HepG2 (cell line): ENCODE measurements around the gene KRT3. TPM values are rescaled to one million over a fixed set of nuclear protein-coding genes. Genes with fewer than 3 reads are reported as not detected.

Experiments used
- ATAC-seq: fragments of 200-7000 bp; cut with Tn5 transposase; 3 replicates; pipeline ENCODE4 v1.9.1; 2020; ENCODE audit warnings: mild to moderate bottlenecking, moderate library complexity
- BruUV-seq: library from RNA; stranded (reverse); fragments of 400-500 nt; replicated peaks from 2 replicates; lab custom pipeline; 2021; lab: Mats Ljungman, UMichigan
- CTCF ChIA-PET: fragments of 300-600 bp; formaldehyde crosslinking; extraction: SDS; loops from one replicate; lab custom pipeline; 2021; ENCODE audit warnings: low total read pairs, inconsistent platforms, low intra/inter-chr PET ratio; lab: Yijun Ruan, JAX
- POLR2A ChIA-PET: fragments of 350-600 bp; sonication (Branson Sonifier 250); formaldehyde crosslinking; loops from one replicate; lab custom pipeline; 2020; ENCODE audit warnings: antibody characterized with exemption, inconsistent platforms; lab: Yijun Ruan, JAX
- DNase-seq: peaks from one replicate; pipeline ENCODE4 v3.0.0-alpha.2; 2015; ENCODE audit warnings: low spot score
- FAIRE-seq: peaks from 3 replicates; lab custom pipeline; 2011; peaks lifted over from hg19 to GRCh38; lab: Jason Lieb, UNC
- H2AFZ ChIP-seq: one replicate; pipeline ENCODE4 v1.6.1; 2011; ENCODE audit warnings: low read length, inconsistent platforms
- H3K27ac ChIP-seq: fragments of 300-600 bp; 3 replicates; pipeline ENCODE4 v1.8.0; 2011; ENCODE audit warnings: mixed run types, mild to moderate bottlenecking, mixed read lengths, low read length, inconsistent platforms; ENCODE audit not compliant: insufficient read depth; ENCODE audit errors: extremely low read length
- H3K27me3 ChIP-seq, 2 experiments: fragments of 200-600 bp in 1 of 2; 2 replicates in 1 of 2; 3 replicates in 1 of 2; pipeline versions ENCODE4 v1.6.0 to v1.8.0; 2011; ENCODE audit warnings: low read length in 2 of 2, mild to moderate bottlenecking in 2 of 2, moderate library complexity in 2 of 2, inconsistent platforms in 1 of 2; ENCODE audit not compliant: insufficient read depth in 2 of 2, control insufficient read depth in 1 of 2
- H3K36me3 ChIP-seq, 2 experiments: fragments of 200-600 bp in 1 of 2; replicated peaks in 1 of 2; 2 replicates in 1 of 2; 3 replicates in 1 of 2; pipeline versions ENCODE4 v1.5.1 to v1.8.0; 2011; ENCODE audit warnings: low read length in 2 of 2, inconsistent platforms in 1 of 2; ENCODE audit not compliant: insufficient read depth in 2 of 2, control insufficient read depth in 1 of 2
- H3K4me1 ChIP-seq: 2 replicates; pipeline ENCODE4 v1.5.1; 2012; ENCODE audit warnings: low read length, inconsistent platforms; ENCODE audit not compliant: insufficient read depth
- H3K4me2 ChIP-seq: 2 replicates; pipeline ENCODE4 v1.6.0; 2011; ENCODE audit warnings: low read depth, low read length, inconsistent platforms
- H3K4me3 ChIP-seq, 3 experiments: fragments of 200-600 bp in 1 of 3; sonication (generic), shearing (Covaris generic) in 1 of 3; replicated peaks in 1 of 3; 2 replicates each; pipeline ENCODE4 v1.5.1; 2011 to 2016; ENCODE audit warnings: low read length in 3 of 3, inconsistent platforms in 2 of 3, low read depth in 2 of 3, mild to moderate bottlenecking in 2 of 3, control low read depth in 1 of 3, mixed read lengths in 1 of 3; ENCODE audit not compliant: insufficient read depth in 1 of 3
- H3K79me2 ChIP-seq: one replicate; pipeline ENCODE4 v1.6.1; 2011; ENCODE audit warnings: low read length, inconsistent platforms; ENCODE audit not compliant: insufficient read depth
- H3K9ac ChIP-seq: 2 replicates; pipeline ENCODE4 v1.6.0; 2011; ENCODE audit warnings: mild to moderate bottlenecking, low read depth, low read length, inconsistent platforms; ENCODE audit not compliant: insufficient read depth
- H3K9me3 ChIP-seq: 2 replicates; pipeline ENCODE4 v1.5.1; 2012; ENCODE audit warnings: mild to moderate bottlenecking, low read length
- H4K20me1 ChIP-seq: 2 replicates; pipeline ENCODE4 v1.6.0; 2011; ENCODE audit warnings: inconsistent platforms, mild to moderate bottlenecking, low read length, moderate library complexity; ENCODE audit not compliant: insufficient read depth
- ARNTL ChIP-seq: sonication (generic); formaldehyde crosslinking; IDR thresholded peaks from 2 replicates; pipeline ENCODE4 v1.4.0; 2020; ENCODE audit warnings: mild to moderate bottlenecking, missing genetic modification reagents
- CREM ChIP-seq, 2 experiments: sonication (generic) in 1 of 2; formaldehyde crosslinking in 1 of 2; IDR thresholded peaks; 2 replicates each; pipeline versions ENCODE4 v1.4.0 to v1.6.1; 2016 to 2020; ENCODE audit warnings: antibody characterized with exemption in 1 of 2, mild to moderate bottlenecking in 1 of 2, missing genetic modification reagents in 1 of 2
- DRAP1 ChIP-seq: IDR thresholded peaks from 2 replicates; pipeline ENCODE4 v1.6.1; 2016; ENCODE audit warnings: missing genetic modification reagents, missing compliant biosample characterization
- GMEB2 ChIP-seq: IDR thresholded peaks from 2 replicates; pipeline ENCODE4 v1.6.1; 2016; ENCODE audit warnings: missing biosample characterization, missing genetic modification reagents, low read depth
- HNF1B ChIP-seq: sonication (generic); formaldehyde crosslinking; IDR thresholded peaks from 2 replicates; pipeline ENCODE4 v1.5.1; 2020; ENCODE audit warnings: mild to moderate bottlenecking, moderate library complexity, missing genetic modification reagents
- HOXA5 ChIP-seq: sonication (generic); formaldehyde crosslinking; IDR thresholded peaks from 2 replicates; pipeline ENCODE4 v1.4.0; 2020; ENCODE audit warnings: missing genetic modification reagents
- KDM3A ChIP-seq: IDR thresholded peaks from 2 replicates; pipeline ENCODE4 v1.6.1; 2018; ENCODE audit warnings: low read depth, missing compliant biosample characterization
- NFIB ChIP-seq: sonication (generic); formaldehyde crosslinking; IDR thresholded peaks from 2 replicates; pipeline ENCODE4 v1.9.0; 2021; ENCODE audit warnings: missing genetic modification reagents, mild to moderate bottlenecking, borderline replicate concordance
- POLR2AphosphoS5 ChIP-seq: IDR thresholded peaks from 2 replicates; pipeline ENCODE4 v1.6.1; 2012; ENCODE audit warnings: low read depth, low read length
- PRMT3 ChIP-seq: sonication (generic); formaldehyde crosslinking; IDR thresholded peaks from 2 replicates; pipeline ENCODE4 v1.8.1; 2022; ENCODE audit warnings: low read depth, mild to moderate bottlenecking, moderate library complexity, missing genetic modification reagents, borderline replicate concordance
- SCMH1 ChIP-seq: sonication (generic); formaldehyde crosslinking; IDR thresholded peaks from 2 replicates; pipeline ENCODE4 v1.9.0; 2021; ENCODE audit warnings: missing genetic modification reagents, mild to moderate bottlenecking, borderline replicate concordance
- ZBTB37 ChIP-seq: sonication (generic); formaldehyde crosslinking; IDR thresholded peaks from 2 replicates; pipeline ENCODE4 v1.4.0; 2020; ENCODE audit warnings: mild to moderate bottlenecking, missing genetic modification reagents
- ZNF280B ChIP-seq: sonication (generic); formaldehyde crosslinking; IDR thresholded peaks from 2 replicates; pipeline ENCODE4 v1.5.0; 2020; ENCODE audit warnings: missing genetic modification reagents, mild to moderate bottlenecking, borderline replicate concordance
- ZNF414 ChIP-seq: sonication (generic); formaldehyde crosslinking; IDR thresholded peaks from 2 replicates; pipeline ENCODE4 v1.5.0; 2020; ENCODE audit warnings: missing genetic modification reagents
- ZNF652 ChIP-seq: IDR thresholded peaks from 2 replicates; pipeline ENCODE4 v1.6.1; 2016; ENCODE audit warnings: low read depth, borderline replicate concordance
- WGBS: methylation state at CpG from one replicate; pipeline ENCODE4 v1.1.6; 2017; ENCODE audit warnings: low lambda C conversion rate; 5-methylcytosine and 5-hydroxymethylcytosine counted together
- in situ Hi-C: cut with HindIII; loops from 2 replicates; pipeline ENCODE4 v1.10.0; 2017; ENCODE audit warnings: low pct_unique_long_range_greater_than_20kb; ENCODE audit not compliant: extremely low pct_ligation_motif_present
- intact Hi-C: fragments of 100-400 bp; cut with micrococcal nuclease; formaldehyde crosslinking; loops from one replicate; pipeline ENCODE4 v1.10.0; 2022; ENCODE audit not compliant: unreplicated experiment
- polyA plus RNA-seq, 8 experiments: library from polyadenylated mRNA; depleted of rRNA in 3 of 8; stranded (reverse) in 7 of 8; unstranded in 1 of 8; fragments of >200 nt; fragmentation: Illumina TruSeq in 4 of 8; extraction: Trizol in 4 of 8; gene quantifications; 2 replicates each; pipeline versions ENCODE4 v1.2.1 to v1.2.3, GENCODE V29; 2011 to 2016; ENCODE audit warnings: low read depth in 4 of 8, missing spikeins in 1 of 8, mixed read lengths in 1 of 8; ENCODE audit not compliant: insufficient read depth in 1 of 8
- total RNA-seq, 5 experiments: library from RNA; depleted of rRNA; stranded (reverse); fragments of >200 nt; fragmentation: Illumina TruSeq; extraction: Trizol; gene quantifications; 2 replicates each; pipeline ENCODE4 v1.2.3, GENCODE V29; 2016; ENCODE audit warnings: low read depth in 1 of 5

The KRT3 gene
- total and polyA plus RNA-seq, 2 of the 13 experiments (the other 11 are each of a cell fraction or from before 2014, with no cell fraction given) = not detected

GRCh38 chr12:52801773-52802172, 5.9 kb upstream of the KRT3 start:
- H3K27me3 ChIP-seq = no peaks in the 10 kb centered on the region; a peak in 1 of 5 replicates
- in situ Hi-C loops = no loop called here
- no peaks in the 10 kb centered on the region for H3K79me2 ChIP-seq
- H3K9ac ChIP-seq = no peak overlapping the region
- no peak overlapping the region for H2AFZ ChIP-seq
- intact Hi-C loops = no loop called here
- FAIRE-seq (no peak), DNase-seq (no peak), ATAC-seq (no peak)
- H4K20me1 ChIP-seq = no peaks in the 10 kb centered on the region
- 2% methylated on average over 3 of the region's 3 CpGs for WGBS
- H3K4me2 ChIP-seq = no peak overlapping the region
- no peak overlapping the region for H3K4me3 ChIP-seq
- ChIA-PET CTCF (no interaction called here), POLR2A (no interaction called here)
- no peaks in the 10 kb centered on the region for H3K9me3 ChIP-seq
- no peaks in the 10 kb centered on the region for H3K36me3 ChIP-seq
- no peak overlapping the region for H3K27ac ChIP-seq
- no TSS peak for BruUV-seq
- no peaks in the 10 kb centered on the region for H3K4me1 ChIP-seq
- TF ChIP-seq ZNF652 (CRISPR knock-in tag) (no peak), CREM (IDR thresholded peaks at IDR 0.05) (no peak), CREM (CRISPR knock-in tag; IDR thresholded peaks at IDR 0.05) (no peak), ZNF280B (CRISPR knock-in tag) (no peak), HOXA5 (no peak), GMEB2 (CRISPR knock-in tag) (no peak), KDM3A (CRISPR knock-in tag) (no peak), ZBTB37 (CRISPR knock-in tag) (no peak), HNF1B (CRISPR knock-in tag) (no peak), ARNTL (no peak), DRAP1 (CRISPR knock-in tag) (no peak), POLR2AphosphoS5 (no peak), PRMT3 (CRISPR knock-in tag) (no peak), NFIB (CRISPR knock-in tag) (no peak), SCMH1 (CRISPR knock-in tag) (no peak), ZNF414 (CRISPR knock-in tag) (no peak)
